ENCODE measurements around the gene S1PR4.

S1PR4 gene

GRCh38 chr19:3208317-3209207, 30.0 kb downstream of the S1PR4 start:
- H3K36me3 ChIP-seq (ENCODE audit: control insufficient read depth, low read length) = peaks cover 35% of the 10 kb centered on the region
- no peak overlapping the region for H3K27ac ChIP-seq (ENCODE audit: low read depth, low read length)
- no peaks in the 10 kb centered on the region for H3K79me2 ChIP-seq (ENCODE audit: control insufficient read depth, low read length)
- H3K27me3 ChIP-seq (ENCODE audit: control insufficient read depth, low read length) = no peaks in the 10 kb centered on the region
- H3K4me1 ChIP-seq (ENCODE audit: control insufficient read depth, low read length) = peaks cover 16% of the 10 kb centered on the region
- TF ChIP-seq, protein P1, sequence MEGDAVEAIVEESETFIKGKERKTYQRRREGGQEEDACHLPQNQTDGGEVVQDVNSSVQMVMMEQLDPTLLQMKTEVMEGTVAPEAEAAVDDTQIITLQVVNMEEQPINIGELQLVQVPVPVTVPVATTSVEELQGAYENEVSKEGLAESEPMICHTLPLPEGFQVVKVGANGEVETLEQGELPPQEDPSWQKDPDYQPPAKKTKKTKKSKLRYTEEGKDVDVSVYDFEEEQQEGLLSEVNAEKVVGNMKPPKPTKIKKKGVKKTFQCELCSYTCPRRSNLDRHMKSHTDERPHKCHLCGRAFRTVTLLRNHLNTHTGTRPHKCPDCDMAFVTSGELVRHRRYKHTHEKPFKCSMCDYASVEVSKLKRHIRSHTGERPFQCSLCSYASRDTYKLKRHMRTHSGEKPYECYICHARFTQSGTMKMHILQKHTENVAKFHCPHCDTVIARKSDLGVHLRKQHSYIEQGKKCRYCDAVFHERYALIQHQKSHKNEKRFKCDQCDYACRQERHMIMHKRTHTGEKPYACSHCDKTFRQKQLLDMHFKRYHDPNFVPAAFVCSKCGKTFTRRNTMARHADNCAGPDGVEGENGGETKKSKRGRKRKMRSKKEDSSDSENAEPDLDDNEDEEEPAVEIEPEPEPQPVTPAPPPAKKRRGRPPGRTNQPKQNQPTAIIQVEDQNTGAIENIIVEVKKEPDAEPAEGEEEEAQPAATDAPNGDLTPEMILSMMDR (IDR thresholded peaks at IDR 0.05; ENCODE audit: low read depth, low read length, poor library complexity, severe bottlenecking) = no peak
- TF ChIP-seq EZH2phosphoT487 (IDR thresholded peaks at IDR 0.05; ENCODE audit: borderline replicate concordance, low read length) = no peak
- no peaks in the 10 kb centered on the region for H3K9me3 ChIP-seq (ENCODE audit: control insufficient read depth, insufficient read depth, low read length)
- no peaks in the 10 kb centered on the region for H3K9me2 ChIP-seq (replicated peaks; ENCODE audit: control insufficient read depth, low read length)
- H3F3A ChIP-seq (ENCODE audit: control insufficient read depth, insufficient read depth) = peaks cover 6% of the 10 kb centered on the region; the same call in 1 of the 2 replicates
- H4K20me1 ChIP-seq (ENCODE audit: control insufficient read depth, insufficient read depth, low read depth, low read length) = 0 out of 2 replicates have a peak, but pooled peaks cover 3% of the 10 kb centered on the region
- H3K4me3 ChIP-seq (ENCODE audit: low read length) = no peak overlapping the region
- H3K4me2 ChIP-seq (ENCODE audit: low read length) = no peak overlapping the region

- peaks cover 23% of the 10 kb centered on the region for H3K4me1 ChIP-seq (ENCODE audit: control insufficient read depth, low read length)
- TF ChIP-seq, protein P1 (IDR thresholded peaks at IDR 0.05; ENCODE audit: low read depth, low read length, poor library complexity, severe bottlenecking) = peak; percentile 82
- TF ChIP-seq EZH2phosphoT487 (IDR thresholded peaks at IDR 0.05; ENCODE audit: borderline replicate concordance, low read length) = no peak
These were observed 31.9 kb downstream of the S1PR4 start for GRCh38 chr19:3210347-3211017.

GRCh38 chr19:3211191-3211590, 32.6 kb downstream of the S1PR4 start:
- Histone ChIP-seq H3K4me2 (ENCODE audit: low read length) (no peak overlapping the region), H3K36me3 (ENCODE audit: control insufficient read depth, low read length) (peaks cover 15% of the 10 kb centered on the region)

More at GRCh38 chr19:3210347-3211017, 31.9 kb downstream of the S1PR4 start:
- H3K4me3 ChIP-seq (ENCODE audit: low read length) = no peak overlapping the region
- H4K20me1 ChIP-seq (ENCODE audit: control insufficient read depth, insufficient read depth, low read depth, low read length) = 0 out of 2 replicates have a peak, but pooled peaks cover 3% of the 10 kb centered on the region
- no peaks in the 10 kb centered on the region for H3K9me2 ChIP-seq (replicated peaks; ENCODE audit: control insufficient read depth, low read length)
- H3K9me3 ChIP-seq (ENCODE audit: control insufficient read depth, insufficient read depth, low read length) = no peaks in the 10 kb centered on the region
- peaks cover 6% of the 10 kb centered on the region; the same call in 1 of the 2 replicates for H3F3A ChIP-seq (ENCODE audit: control insufficient read depth, insufficient read depth)
- peaks cover 18% of the 10 kb centered on the region for H3K36me3 ChIP-seq (ENCODE audit: control insufficient read depth, low read length)
- no peaks in the 10 kb centered on the region for H3K27me3 ChIP-seq (ENCODE audit: control insufficient read depth, low read length)
- no peak overlapping the region for H3K4me2 ChIP-seq (ENCODE audit: low read length)
- H3K27ac ChIP-seq (ENCODE audit: low read depth, low read length) = no peak overlapping the region
- no peaks in the 10 kb centered on the region for H3K79me2 ChIP-seq (ENCODE audit: control insufficient read depth, low read length)

More at GRCh38 chr19:3211191-3211590, 32.6 kb downstream of the S1PR4 start:
- Histone ChIP-seq H3K9me2 (replicated peaks; ENCODE audit: control insufficient read depth, low read length) (no peaks in the 10 kb centered on the region), H4K20me1 (ENCODE audit: control insufficient read depth, insufficient read depth, low read depth, low read length) (0 out of 2 replicates have a peak, but pooled peaks cover 3% of the 10 kb centered on the region), H3K27ac (ENCODE audit: low read depth, low read length) (no peak overlapping the region), H3K4me1 (ENCODE audit: control insufficient read depth, low read length) (peaks cover 23% of the 10 kb centered on the region), H3K9me3 (ENCODE audit: control insufficient read depth, insufficient read depth, low read length) (no peaks in the 10 kb centered on the region), H3K27me3 (ENCODE audit: control insufficient read depth, low read length) (no peaks in the 10 kb centered on the region), H3F3A (ENCODE audit: control insufficient read depth, insufficient read depth) (peaks cover 6% of the 10 kb centered on the region; the same call in 1 of the 2 replicates), H3K4me3 (ENCODE audit: low read length) (no peak overlapping the region), H3K79me2 (ENCODE audit: control insufficient read depth, low read length) (no peaks in the 10 kb centered on the region)
- TF ChIP-seq, protein P1 (IDR thresholded peaks at IDR 0.05; ENCODE audit: low read depth, low read length, poor library complexity, severe bottlenecking) = no peak
- no peak for TF ChIP-seq EZH2phosphoT487 (IDR thresholded peaks at IDR 0.05; ENCODE audit: borderline replicate concordance, low read length)

Measured in DOHH2 (cell line).